ENCODE measurements around the gene SMPD2. TPM values are rescaled to one million over a fixed set of nuclear protein-coding genes. Genes with fewer than 3 reads are reported as not detected.

SMPD2 gene
- total RNA-seq, 2 experiments from 2014 or later, result 14.3 to 14.6 TPM

DNA sequence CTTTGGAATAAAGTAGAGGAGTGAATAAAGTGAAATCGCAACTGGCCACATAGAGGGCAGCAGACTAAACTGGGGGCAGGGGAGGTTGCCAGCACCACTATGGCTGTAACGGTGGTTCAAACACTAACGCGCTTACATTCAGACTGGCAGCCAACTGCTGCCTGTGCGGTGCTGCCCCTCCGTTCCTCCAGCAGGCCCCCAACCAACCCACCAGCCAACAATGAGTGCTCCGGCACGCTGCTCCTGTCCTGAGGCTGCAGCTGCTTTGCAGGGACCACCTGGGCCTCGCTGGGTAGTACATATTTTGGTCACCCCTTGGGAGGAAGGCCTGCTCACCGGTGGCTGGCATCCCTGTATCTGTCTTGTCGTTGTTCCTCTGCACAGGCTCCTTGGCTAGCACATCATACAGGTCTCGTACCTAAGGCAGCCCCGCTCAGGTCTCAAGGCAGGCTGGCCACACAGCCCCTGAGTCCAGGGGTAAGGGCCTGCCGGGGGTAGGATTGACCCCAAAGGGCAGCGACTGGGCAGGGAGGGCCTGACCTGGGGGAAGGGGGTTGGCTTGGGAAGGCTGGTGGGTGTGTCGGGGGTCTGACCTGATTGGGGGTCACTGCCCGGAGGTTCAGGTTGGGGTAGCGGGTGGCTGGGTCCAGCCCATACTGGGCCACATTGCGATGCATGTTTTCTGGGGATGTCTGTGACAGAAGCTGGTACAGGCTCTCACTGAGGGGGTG, 8.7 kb downstream of the SMPD2 start:
- Mint-ChIP-seq H3K4me1 (peaks cover 50% of the 10 kb centered on the region), H3K36me3 (peaks cover 28% of the 10 kb centered on the region), H3K4me3 (peak overlapping the region; percentile 43)

DNA sequence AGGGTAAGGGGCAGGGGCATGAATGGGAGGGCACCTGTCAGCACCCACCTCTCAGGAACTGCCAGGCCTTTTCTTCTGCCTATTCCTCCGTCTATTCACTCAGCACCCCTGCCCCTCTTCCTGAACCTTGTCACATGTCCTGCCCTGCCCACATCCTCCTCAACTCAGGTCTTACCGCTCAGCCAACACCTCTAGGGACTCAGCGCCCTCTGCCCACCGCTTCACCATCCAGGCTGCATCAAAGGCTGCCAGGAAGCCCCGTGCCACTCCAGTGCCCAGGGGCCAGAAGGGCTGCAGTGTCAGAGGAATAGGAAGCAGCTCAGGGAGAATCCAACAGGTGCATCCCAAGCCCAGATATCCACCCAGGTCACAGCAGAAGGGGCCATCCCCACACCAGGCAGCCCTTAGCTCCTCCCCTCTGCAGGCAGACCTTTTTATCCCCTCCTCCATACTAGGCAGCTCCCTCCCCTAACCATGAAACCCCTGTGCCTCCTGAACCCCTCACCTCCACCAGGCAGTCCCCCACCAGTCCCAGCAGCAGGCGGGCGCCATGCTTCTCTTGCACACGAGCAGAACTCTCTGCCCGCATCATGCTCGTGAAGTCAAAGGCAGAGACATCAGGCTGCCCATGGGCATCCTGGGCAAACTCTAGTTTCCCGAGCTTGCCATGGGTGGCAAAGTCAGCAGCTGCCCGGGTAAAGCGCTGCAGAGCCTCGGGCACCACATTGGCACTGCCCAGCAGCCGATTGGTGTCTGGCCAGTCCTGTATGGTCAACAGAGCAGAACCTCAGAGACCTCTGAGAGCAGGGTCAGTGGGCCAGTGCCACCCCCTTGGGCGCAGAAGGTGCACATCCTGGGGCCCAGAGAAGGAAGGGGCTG, 9.5 kb downstream of the SMPD2 start:
- CTCF ChIA-PET, result interaction anchor here (1.1 to 2.3 kb wide), 3 partner anchors 9 to 77 kb away, joined by 3 to 9 read pairs (median 4); no protein-coding TSS in a partner anchor
- Mint-ChIP-seq H3K36me3 (peaks cover 31% of the 10 kb centered on the region), H3K4me1 (peaks cover 55% of the 10 kb centered on the region), H3K9me3 (ENCODE audit: low read depth) (no peaks in the 10 kb centered on the region), H3K4me3 (peak overlapping the region; percentile 43), H3K27me3 (no peaks in the 10 kb centered on the region), H3K27ac (peak overlapping the region; percentile 69)
- DNase-seq (peak; percentile 81), ATAC-seq (peak; percentile 68)

More for the DNA sequence above, 8.7 kb downstream of the SMPD2 start:
- peak overlapping the region; percentile 69 for H3K27ac Mint-ChIP-seq
- H3K9me3 Mint-ChIP-seq (ENCODE audit: low read depth), result no peaks in the 10 kb centered on the region
- DNase-seq (no peak), ATAC-seq (no peak)
- CTCF ChIA-PET, result interaction anchor here (1.1 to 2.3 kb wide), 3 partner anchors 8 to 20 kb away, joined by 3 to 9 read pairs (median 4); no protein-coding TSS in a partner anchor
- H3K27me3 Mint-ChIP-seq, result no peaks in the 10 kb centered on the region

DNA sequence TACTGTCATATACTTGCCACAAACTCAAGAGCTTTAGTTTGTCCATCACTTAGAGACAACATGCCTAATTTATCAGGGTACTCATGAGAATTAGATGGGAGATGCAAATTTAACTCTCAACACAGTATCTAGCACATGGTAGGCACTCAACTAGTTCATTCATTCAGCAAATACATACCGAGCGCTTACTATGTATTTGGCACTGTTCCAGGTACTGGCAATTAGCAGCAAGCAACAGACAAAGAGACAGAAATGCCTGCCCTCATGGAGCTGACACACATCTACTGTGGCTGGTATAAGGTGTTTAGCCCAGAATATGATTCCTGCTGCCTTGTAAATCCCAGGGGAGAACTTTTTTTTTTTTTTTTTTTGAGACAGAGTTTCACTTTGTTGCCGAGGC, 10.3 kb downstream of the SMPD2 start:
- Mint-ChIP-seq H3K9me3 (ENCODE audit: low read depth) (no peaks in the 10 kb centered on the region), H3K36me3 (peaks cover 26% of the 10 kb centered on the region), H3K4me1 (peaks cover 51% of the 10 kb centered on the region), H3K27me3 (no peaks in the 10 kb centered on the region), H3K27ac (peak overlapping the region; percentile 1), H3K4me3 (no peak overlapping the region)
- CTCF ChIA-PET, result interaction anchor here (1.1 to 2.3 kb wide), 3 partner anchors 8 to 78 kb away, joined by 3 to 9 read pairs (median 4); no protein-coding TSS in a partner anchor
- no peak for DNase-seq
- ATAC-seq, result no peak

DNA sequence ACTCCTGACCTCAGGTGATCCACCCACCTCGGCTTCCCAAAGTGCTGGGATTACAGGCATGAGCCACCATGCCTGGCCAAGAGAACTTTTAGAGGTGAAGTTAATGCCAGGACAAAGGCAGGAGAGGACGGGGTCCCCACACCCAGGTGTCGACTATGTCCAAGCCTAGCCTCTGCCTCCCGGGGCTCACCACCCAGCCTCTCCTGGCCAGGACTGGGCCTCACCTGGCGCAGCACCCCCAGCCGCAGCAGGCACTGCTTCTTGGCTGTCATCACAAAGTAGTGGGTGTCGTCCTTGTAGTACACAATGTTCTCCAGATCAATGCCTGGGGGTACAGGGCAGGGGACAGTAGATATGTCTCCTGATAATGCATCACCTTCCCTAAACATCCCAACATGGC, 10.9 kb downstream of the SMPD2 start:
- H3K4me1 Mint-ChIP-seq, result peaks cover 53% of the 10 kb centered on the region
- H3K4me3 Mint-ChIP-seq, result no peak overlapping the region
- peaks cover 24% of the 10 kb centered on the region for H3K36me3 Mint-ChIP-seq
- H3K9me3 Mint-ChIP-seq (ENCODE audit: low read depth), result no peaks in the 10 kb centered on the region
- peak; percentile 37 for DNase-seq
- H3K27ac Mint-ChIP-seq, result no peak overlapping the region
- H3K27me3 Mint-ChIP-seq, result no peaks in the 10 kb centered on the region
- no peak for ATAC-seq
- CTCF ChIA-PET, result interaction anchor here (2.3 kb wide), 1 partner anchor 10 kb away, joined by 9 read pairs; no protein-coding TSS in a partner anchor

DNA sequence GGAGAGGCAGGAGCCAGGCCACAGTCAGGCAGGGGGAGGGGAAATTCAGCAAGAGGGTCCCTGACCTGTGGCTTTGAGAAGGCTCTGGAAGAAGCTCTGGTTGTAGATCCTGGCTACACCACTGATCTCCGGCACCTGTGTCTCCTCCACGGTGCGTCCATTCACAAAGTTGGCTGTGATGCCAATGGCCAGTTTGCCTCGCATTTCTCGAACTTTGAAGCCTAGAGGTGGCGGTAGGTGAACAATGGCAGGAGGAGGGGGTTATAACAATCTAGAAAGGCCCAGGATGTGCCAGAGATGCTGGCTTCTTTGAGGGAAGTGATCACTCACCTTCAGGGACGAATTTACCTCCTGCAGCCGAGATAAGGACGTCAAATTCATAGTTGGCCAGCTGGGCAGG, 11.7 kb downstream of the SMPD2 start:
- no peak overlapping the region for H3K27ac Mint-ChIP-seq
- no peak overlapping the region for H3K4me3 Mint-ChIP-seq
- CTCF ChIA-PET, result no interaction called here

DNA sequence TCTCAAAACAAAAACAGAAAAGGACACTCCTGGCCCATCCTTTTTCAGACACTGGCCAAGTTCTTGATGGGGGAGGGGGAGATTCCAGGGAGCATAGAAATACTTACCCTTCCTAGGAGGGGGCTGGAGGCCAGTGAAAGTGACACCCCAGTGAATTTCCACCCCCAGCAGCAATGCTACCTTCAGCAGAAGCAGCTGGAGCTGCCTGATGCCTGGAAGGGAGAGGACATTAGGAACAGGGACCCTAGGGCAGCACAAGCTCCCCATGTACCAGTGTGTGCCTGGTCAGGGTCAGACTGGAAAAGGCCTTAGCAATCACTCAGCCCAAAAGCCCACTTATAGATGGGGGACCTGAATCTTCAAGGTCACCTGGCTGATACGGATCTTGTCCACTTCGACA, 12.6 kb downstream of the SMPD2 start:
- peaks cover 67% of the 10 kb centered on the region for H3K4me1 Mint-ChIP-seq
- no peaks in the 10 kb centered on the region for H3K27me3 Mint-ChIP-seq
- CTCF ChIA-PET, result interaction anchor here (1.4 to 4.9 kb wide), 4 partner anchors 10 to 70 kb away, joined by 3 to 40 read pairs (median 6); partner anchors contain the start of genes CD164, PPIL6 and SMPD2
- no peak overlapping the region for H3K4me3 Mint-ChIP-seq
- peak overlapping the region; percentile 97 for H3K27ac Mint-ChIP-seq
- ATAC-seq (no peak), DNase-seq (no peak)
- no peaks in the 10 kb centered on the region for H3K9me3 Mint-ChIP-seq (ENCODE audit: low read depth)
- H3K36me3 Mint-ChIP-seq, result peaks cover 21% of the 10 kb centered on the region

More for the DNA sequence above, 11.7 kb downstream of the SMPD2 start:
- Mint-ChIP-seq H3K4me1 (peaks cover 61% of the 10 kb centered on the region), H3K36me3 (peaks cover 21% of the 10 kb centered on the region), H3K9me3 (ENCODE audit: low read depth) (no peaks in the 10 kb centered on the region), H3K27me3 (no peaks in the 10 kb centered on the region)
- ATAC-seq, result no peak
- DNase-seq, result no peak

DNA sequence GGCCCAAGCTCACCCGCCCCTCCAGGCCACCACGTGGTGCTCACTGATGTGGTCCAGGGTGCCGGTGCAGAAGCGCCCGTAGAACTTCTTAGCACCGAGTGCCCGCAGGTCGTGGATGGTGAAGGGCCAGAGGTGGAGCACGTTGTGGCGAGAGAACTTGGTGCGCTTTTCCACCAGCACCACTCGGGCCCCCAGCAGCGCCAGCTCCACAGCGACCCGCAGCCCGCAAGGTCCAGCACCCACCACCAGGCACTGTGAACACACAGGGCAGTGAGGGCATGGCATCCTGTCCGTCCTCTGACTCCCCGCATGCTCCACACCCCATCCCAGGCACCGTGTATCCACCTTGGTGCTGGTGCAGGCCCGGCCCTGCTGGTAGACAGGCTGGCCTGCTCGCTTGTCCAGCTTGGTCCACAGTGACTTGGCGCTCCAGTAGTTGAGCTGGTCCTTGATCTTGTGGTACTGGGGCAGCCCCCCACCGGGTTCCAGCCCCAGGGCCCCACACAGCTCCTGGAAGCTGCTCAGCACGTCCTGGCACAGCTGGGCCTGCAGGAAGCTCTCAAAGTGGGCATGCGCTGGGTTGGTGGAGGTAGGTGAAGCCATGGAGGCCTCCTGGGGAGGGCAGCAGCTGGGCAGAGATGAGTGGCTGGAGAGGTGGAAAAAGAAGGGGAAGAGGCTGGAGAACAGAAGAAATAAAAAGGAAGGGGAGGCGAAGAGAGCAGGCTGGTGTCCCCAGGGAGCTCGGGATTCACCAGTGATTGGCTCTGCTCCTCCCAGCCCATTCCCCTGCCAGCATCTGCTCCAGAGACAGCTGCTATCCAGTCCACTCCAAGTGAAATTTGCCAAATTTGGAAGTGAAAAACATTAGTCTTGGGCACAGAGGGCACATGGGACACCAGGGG, 13.3 kb downstream of the SMPD2 start:
- H3K27me3 Mint-ChIP-seq, result no peaks in the 10 kb centered on the region
- H3K4me3 Mint-ChIP-seq, result peak overlapping the region; percentile 88
- no peaks in the 10 kb centered on the region for H3K9me3 Mint-ChIP-seq (ENCODE audit: low read depth)
- peak overlapping the region; percentile 97 for H3K27ac Mint-ChIP-seq
- peaks cover 19% of the 10 kb centered on the region for H3K36me3 Mint-ChIP-seq
- CTCF ChIA-PET, result interaction anchor here (1.2 to 4.9 kb wide), 5 partner anchors 11 to 266 kb away, joined by 3 to 40 read pairs (median 6); partner anchors contain the start of genes CD164, PPIL6 and SMPD2
- peaks cover 70% of the 10 kb centered on the region for H3K4me1 Mint-ChIP-seq
- no peak for ATAC-seq
- DNase-seq, result no peak

DNA sequence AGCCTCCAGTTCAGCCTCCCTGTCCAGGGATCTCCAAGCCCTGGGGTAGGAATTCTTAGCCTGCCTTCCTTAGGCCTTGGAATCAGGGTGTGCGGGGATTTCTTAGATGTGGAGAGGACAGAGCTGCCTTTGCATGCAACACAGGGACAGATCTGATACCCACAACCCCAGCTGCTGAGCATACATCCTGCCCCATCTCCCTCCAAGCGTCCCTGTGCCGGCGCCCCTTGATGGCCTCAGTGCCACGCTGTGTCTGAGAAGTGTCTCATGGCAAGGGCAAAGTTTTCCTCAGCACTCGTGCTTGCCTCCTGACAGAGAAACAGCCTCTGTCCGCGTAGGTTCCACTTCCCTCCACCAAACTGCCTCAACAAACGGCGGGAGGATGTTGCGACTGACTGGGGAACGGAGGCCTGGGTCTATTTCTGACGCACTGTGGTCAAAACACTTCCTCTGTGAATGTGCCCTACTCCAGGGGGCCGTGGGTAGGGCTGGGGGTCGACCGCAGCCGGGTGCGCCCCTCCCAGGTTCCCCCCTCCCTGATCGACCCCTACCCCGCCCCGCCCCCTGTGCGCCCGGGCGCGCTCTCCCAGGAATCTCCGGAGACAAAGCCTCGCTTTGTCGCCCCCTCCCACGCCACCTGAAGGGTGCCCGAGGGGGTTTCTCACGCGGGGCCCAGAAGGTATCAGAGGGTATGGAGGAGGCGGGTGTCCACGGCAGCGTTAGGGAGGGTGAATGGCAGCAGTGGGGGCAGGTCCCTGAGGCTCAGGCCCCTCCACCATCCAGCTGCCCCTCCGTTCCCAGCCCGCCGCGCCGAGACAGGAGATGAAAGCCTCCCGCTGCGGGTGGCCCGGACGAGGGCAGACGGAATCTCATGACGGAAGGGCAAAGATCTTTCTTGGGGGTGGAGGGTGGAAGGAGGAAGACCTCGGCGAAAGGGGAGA, 14.2 kb downstream of the SMPD2 start:
- H3K36me3 Mint-ChIP-seq, result peaks cover 20% of the 10 kb centered on the region
- no peaks in the 10 kb centered on the region for H3K27me3 Mint-ChIP-seq
- H3K4me3 Mint-ChIP-seq, result peak overlapping the region; percentile 88
- H3K27ac Mint-ChIP-seq, result peak overlapping the region; percentile 97
- H3K9me3 Mint-ChIP-seq (ENCODE audit: low read depth), result no peaks in the 10 kb centered on the region
- CTCF ChIA-PET, result interaction anchor here (1.2 to 5.6 kb wide), 6 partner anchors 12 to 267 kb away, joined by 3 to 40 read pairs (median 8); partner anchors contain the start of genes CD164, PPIL6 and SMPD2
- ATAC-seq, result peak; percentile 48
- peak; percentile 89 for DNase-seq
- H3K4me1 Mint-ChIP-seq, result peaks cover 73% of the 10 kb centered on the region

DNA sequence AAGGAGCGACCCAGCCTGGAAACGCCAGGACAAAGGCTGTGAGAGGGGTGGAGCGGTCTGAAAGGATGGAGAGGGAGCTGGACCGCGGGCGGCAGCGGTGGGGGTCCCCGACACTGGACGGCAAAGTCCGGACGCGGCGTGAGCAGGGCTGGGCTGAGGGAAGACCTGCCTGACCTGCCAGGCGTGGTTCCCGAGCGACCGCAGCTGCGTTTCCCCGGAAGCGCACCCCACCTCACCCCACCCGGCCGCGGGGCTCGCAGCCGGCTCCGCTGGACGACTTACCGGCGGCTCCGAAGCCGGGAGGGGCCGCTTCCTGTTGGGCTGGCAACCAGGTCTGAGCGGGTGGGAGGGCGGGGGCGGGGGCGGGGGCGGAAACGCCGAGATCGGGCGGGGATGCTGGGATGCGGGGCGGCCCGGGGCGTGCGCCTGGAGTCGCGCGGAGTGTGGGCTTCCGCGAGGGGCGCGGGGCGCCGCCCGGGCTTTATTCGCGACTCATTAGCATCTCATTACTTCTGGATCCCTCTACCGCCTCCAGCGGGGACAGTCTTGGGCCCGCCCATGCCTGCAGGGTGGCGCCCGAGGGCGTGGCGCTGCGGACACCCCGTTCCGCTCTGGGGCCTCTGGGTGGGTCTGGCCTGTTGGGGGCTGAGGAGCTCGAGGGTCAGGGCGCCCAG, 15.1 kb downstream of the SMPD2 start, which contains the start of gene MICAL1:
Gene MICAL1, minus strand, starts transcription at position 336 of the 674 bp plus-strand sequence. CDS start 1,576 bp downstream, outside the sequence.
- H3K36me3 Mint-ChIP-seq, result peaks cover 19% of the 10 kb centered on the region
- CTCF ChIA-PET, result interaction anchor here (1.2 to 5.6 kb wide), 6 partner anchors 13 to 268 kb away, joined by 5 to 40 read pairs (median 8); partner anchors contain the start of genes CD164, PPIL6 and SMPD2
- peak within 1 kb of the TSS; percentile 88 for H3K4me3 Mint-ChIP-seq
- no peaks in the 10 kb centered on the region for H3K27me3 Mint-ChIP-seq
- peaks cover 69% of the 10 kb centered on the region for H3K4me1 Mint-ChIP-seq
- no peaks in the 10 kb centered on the region for H3K9me3 Mint-ChIP-seq (ENCODE audit: low read depth)
- peak within 1 kb of the TSS; percentile 97 for H3K27ac Mint-ChIP-seq
- ATAC-seq (peak; percentile 74), DNase-seq (peak; percentile 88)

DNA sequence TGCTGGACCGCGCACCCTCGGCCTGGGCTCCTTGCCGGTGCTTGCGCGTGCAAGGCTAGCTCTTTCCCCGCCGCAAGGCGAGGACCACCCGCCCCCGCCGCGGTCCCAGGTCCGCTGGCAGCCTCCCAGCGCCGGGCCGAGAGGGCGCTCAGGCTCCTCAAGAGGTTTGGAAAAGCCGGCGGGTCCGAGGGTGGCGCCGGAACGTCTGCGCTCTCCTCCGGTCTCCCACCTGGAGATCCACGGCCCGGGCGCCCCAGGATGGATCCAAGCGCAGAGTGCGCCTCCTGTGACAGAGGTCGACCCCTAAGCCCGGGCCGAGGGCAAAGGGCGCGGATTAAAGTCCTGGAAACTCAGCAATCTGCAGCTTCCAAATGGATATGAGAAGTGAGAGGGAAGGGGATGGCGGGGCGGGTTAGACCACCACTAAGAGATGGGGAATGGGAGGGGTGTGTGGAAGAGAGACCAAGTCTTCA, 15.6 kb downstream of the SMPD2 start:
- CTCF ChIA-PET, result interaction anchor here (1.0 to 5.6 kb wide), 8 partner anchors 9 to 269 kb away, joined by 3 to 40 read pairs (median 6); partner anchors contain the start of genes PPIL6 and SMPD2
- Mint-ChIP-seq H3K4me1 (peaks cover 67% of the 10 kb centered on the region), H3K27ac (no peak overlapping the region), H3K27me3 (no peaks in the 10 kb centered on the region), H3K4me3 (peak overlapping the region; percentile 52), H3K9me3 (ENCODE audit: low read depth) (no peaks in the 10 kb centered on the region), H3K36me3 (peaks cover 19% of the 10 kb centered on the region)
- no peak for ATAC-seq
- DNase-seq, result no peak
